GM18867 (cell line): ENCODE results near the gene ZNF565.
A peak's percentile ranks its signal among the peaks of the same experiment; 100 is the strongest.
"Not testable (repeated sequence)": the region's sequence is repeated elsewhere in the genome, so short reads cannot be mapped to it uniquely, and the experiment has no call there.

Source experiments
- ATAC-seq: cut with Tn5 transposase; IDR thresholded peaks from one replicate; pipeline ENCODE4 v1.9.1; 2021; ENCODE audit warnings: mild to moderate bottlenecking, moderate library complexity; ENCODE audit not compliant: unreplicated experiment

Gene ZNF565

GRCh38 chr19:36152019-36152351, 62.5 kb downstream of the ZNF565 start:
- no peak for ATAC-seq

GRCh38 chr19:36151144-36152018, 63.1 kb downstream of the ZNF565 start:
- ATAC-seq = no peak

- ATAC-seq = no peak
Measured at GRCh38 chr19:36150586-36150985, 63.9 kb downstream of the ZNF565 start.

GRCh38 chr19:36149673-36150406, 64.6 kb downstream of the ZNF565 start:
- ATAC-seq = no peak

GRCh38 chr19:36144624-36145023, 69.8 kb downstream of the ZNF565 start:
- ATAC-seq = no peak

- ATAC-seq = no peak
Measured at GRCh38 chr19:36142496-36142895, 72.0 kb downstream of the ZNF565 start.

GRCh38 chr19:36142046-36142445, 72.4 kb downstream of the ZNF565 start:
- no peak for ATAC-seq

GRCh38 chr19:36141039-36141927, 73.2 kb downstream of the ZNF565 start:
- peak; percentile 54 for ATAC-seq

- ATAC-seq = no peak
Measured at GRCh38 chr19:36140304-36141038, 74.0 kb downstream of the ZNF565 start.

GRCh38 chr19:36139473-36140303, 74.8 kb downstream of the ZNF565 start, which contains the start of gene CAPNS1:
Gene CAPNS1, plus strand, starts transcription at chr19:36140066. Its CDS starts 946 bp downstream, at chr19:36141012.
- peak; percentile 81 for ATAC-seq

- ATAC-seq = no peak
Measured at GRCh38 chr19:36139120-36139472, 75.4 kb downstream of the ZNF565 start.

GRCh38 chr19:36136964-36137686, 77.3 kb downstream of the ZNF565 start:
- ATAC-seq = no peak

- not testable (repeated sequence) for ATAC-seq
Measured at GRCh38 chr19:36134867-36135266, 79.6 kb downstream of the ZNF565 start.
